ENCODE data around the gene FAM13B. TPM values are rescaled to one million over a fixed set of nuclear protein-coding genes. Genes with fewer than 3 reads are reported as not detected.

Gene FAM13B
- total and polyA plus RNA-seq, 2 of the 8 experiments (the other 6 are each of a cell fraction or from before 2014, with no cell fraction given), result 6.4 to 17.0 TPM

DNA sequence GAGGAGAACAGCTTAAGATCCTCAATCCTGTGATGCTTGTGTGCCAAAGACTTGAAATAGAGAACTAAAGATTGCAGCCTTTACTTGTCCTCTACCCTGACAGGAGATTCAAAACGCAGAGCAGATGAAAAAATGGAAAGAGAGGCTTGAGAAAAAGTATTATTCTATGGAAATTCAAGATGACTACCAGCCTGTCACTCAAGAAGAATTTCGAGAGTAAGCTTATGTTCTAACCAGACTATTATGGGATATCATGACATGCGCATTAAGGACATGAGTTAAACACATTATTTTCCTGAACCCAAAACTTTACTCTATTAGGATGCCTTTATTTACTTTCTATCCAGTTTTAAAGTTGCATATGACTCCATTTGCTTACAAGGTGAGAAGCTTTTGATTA, 97.2 kb downstream of the FAM13B start (continued):
- TF ChIP-seq GABPA (IDR thresholded peaks at IDR 0.05; ENCODE audit: borderline replicate concordance, insufficient read depth, low read length) (no peak), RBBP5 (IDR thresholded peaks at IDR 0.05; ENCODE audit: borderline replicate concordance, low read depth, low read length) (no peak)

Measured in H1 (cell line).